T-helper 2 cell treated with Interferon-gamma antibody and Interleukin-4, amounts not matched to agents 5 μg/mL and 100 μg/mL, for 36 hours (primary cell): ENCODE data around the gene APOL4.
A peak's percentile ranks its signal among the peaks of the same experiment; 100 is the strongest.
"Not testable (repeated sequence)": the region's sequence is repeated elsewhere in the genome, so short reads cannot be mapped to it uniquely, and the experiment has no call there.

Source experiments
- DNase-seq: peaks from one replicate; pipeline ENCODE4 v3.0.0; 2021; ENCODE audit warnings: low spot score
- H3K27ac Mint-ChIP-seq: one replicate; pipeline ENCODE4 v1.8.0; 2021; ENCODE audit warnings: mild to moderate bottlenecking, mixed read lengths
- H3K27me3 Mint-ChIP-seq: one replicate; pipeline ENCODE4 v1.8.0; 2021; ENCODE audit warnings: low read depth, mixed read lengths
- H3K36me3 Mint-ChIP-seq: one replicate; pipeline ENCODE4 v1.8.0; 2021; ENCODE audit warnings: low read depth, mixed read lengths
- H3K4me1 Mint-ChIP-seq: one replicate; pipeline ENCODE4 v1.8.0; 2021; ENCODE audit warnings: low read depth, mixed read lengths
- H3K4me3 Mint-ChIP-seq: one replicate; pipeline ENCODE4 v1.8.0; 2022; ENCODE audit warnings: mild to moderate bottlenecking, moderate library complexity, mixed read lengths
- H3K9me3 Mint-ChIP-seq: one replicate; pipeline ENCODE4 v1.8.0; 2021; ENCODE audit warnings: mixed read lengths

Gene APOL4

DNA sequence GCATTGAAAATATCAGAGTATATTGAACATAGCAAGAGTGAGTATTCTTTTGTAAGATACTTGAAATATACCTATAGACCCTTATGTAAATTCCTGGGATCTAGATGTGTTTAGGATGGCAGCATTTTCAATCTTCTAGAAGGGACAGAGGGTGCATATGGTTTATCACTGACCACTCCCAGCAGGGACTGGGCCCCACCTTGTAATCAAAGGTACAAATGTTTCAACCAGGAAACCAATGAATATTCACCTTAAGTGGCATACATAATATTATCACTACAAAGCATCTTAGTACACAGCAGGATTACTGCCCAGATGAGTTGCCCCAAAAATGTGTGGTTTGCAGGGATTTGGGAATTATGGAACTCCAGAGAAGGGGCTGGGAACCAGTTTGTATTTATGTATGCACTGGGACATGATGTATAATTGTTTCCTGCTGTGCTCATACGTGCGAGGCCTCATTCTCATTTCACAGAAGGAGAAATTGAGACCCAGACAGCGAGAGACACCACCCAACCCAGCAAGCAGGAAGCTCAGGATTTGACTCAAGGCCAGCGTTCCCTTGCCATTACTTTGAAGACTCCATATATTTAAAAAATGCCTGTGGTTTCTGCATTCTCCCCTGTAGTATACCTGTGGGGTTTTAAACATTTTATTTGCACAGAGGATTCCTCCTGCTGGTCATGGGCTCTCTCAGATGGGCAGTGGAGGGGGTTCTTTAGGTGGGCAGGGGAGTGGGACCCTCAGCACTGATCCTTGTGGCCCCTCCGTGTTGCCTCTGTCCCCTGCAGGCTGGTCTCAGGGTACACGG lies 5.2 kb downstream of the APOL4 start:
- no peak for DNase-seq
- Mint-ChIP-seq H3K9me3 (no peaks in the 10 kb centered on the region), H3K4me3 (no peak overlapping the region), H3K4me1 (peaks cover 16% of the 10 kb centered on the region), H3K36me3 (no peaks in the 10 kb centered on the region), H3K27ac (no peak overlapping the region), H3K27me3 (no peaks in the 10 kb centered on the region)

DNA sequence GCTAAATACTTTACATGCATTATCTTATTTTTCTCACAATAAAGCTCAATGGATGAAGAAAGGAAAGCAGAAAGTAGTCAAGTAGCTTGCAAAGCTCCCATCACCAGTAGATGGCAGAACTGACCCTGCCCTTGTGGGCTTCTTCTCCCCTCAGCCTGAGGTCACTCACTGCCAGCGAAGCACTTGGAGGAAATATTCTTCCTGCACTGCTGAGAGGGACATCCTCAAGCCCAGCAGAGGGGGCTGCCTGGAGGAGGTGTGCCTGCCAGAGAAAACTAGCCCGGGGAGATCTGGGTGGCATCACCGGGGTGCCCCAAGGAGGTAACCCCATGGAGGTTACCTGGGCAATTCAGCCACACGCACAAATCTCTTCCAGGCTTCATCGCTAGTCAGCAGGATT lies 6.6 kb downstream of the APOL4 start:
- DNase-seq, result peak; percentile 25
- Mint-ChIP-seq H3K4me3 (no peak overlapping the region), H3K4me1 (peaks cover 16% of the 10 kb centered on the region), H3K36me3 (no peaks in the 10 kb centered on the region), H3K27me3 (peaks cover 2% of the 10 kb centered on the region), H3K27ac (no peak overlapping the region), H3K9me3 (no peaks in the 10 kb centered on the region)

DNA sequence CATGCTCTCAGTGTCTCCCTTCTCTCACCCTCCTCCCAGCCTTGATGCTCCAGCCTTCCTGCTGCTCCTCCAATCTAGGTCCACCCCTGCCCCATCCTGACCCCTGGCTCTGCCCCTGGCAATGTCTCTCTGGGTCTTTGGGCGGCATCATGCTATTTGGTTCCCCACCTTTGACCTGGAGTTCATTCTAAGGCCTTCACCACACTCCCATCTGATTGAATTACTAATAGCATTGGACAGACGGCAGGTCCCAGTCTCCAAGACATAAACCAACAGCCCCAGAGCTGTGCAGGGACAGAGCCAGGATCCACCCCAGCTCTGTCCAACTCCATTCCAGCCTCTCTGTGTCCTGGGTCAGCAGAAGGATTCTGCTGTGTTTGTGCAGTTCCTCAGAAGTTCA lies 7.2 kb downstream of the APOL4 start:
- H3K4me1 Mint-ChIP-seq, result peaks cover 16% of the 10 kb centered on the region
- no peak overlapping the region for H3K4me3 Mint-ChIP-seq
- H3K36me3 Mint-ChIP-seq, result no peaks in the 10 kb centered on the region
- no peaks in the 10 kb centered on the region for H3K9me3 Mint-ChIP-seq
- no peak overlapping the region for H3K27ac Mint-ChIP-seq
- H3K27me3 Mint-ChIP-seq, result peaks cover 2% of the 10 kb centered on the region
- no peak for DNase-seq

DNA sequence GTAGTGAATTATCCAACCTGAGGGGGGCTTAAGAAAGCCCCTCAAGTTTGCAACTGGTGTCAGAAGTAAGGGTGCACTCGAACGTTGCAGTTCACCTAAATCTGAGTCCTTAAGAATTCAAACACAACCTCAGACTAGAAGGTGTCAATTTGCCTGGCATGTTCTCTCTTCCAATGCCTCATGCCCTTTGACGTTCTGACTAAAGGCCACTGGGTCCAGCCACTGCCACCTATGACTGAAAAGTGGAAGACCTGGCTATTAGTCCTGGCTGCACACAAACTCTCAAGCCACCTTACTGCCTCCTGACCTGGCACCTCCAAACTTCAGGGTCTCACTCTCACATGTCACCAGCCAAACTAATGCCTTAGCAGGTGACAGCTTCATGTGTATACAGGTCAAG lies 8.0 kb downstream of the APOL4 start:
- Mint-ChIP-seq H3K27ac (no peak overlapping the region), H3K4me1 (peaks cover 16% of the 10 kb centered on the region), H3K4me3 (no peak overlapping the region), H3K36me3 (no peaks in the 10 kb centered on the region), H3K9me3 (no peaks in the 10 kb centered on the region), H3K27me3 (peaks cover 2% of the 10 kb centered on the region)
- no peak for DNase-seq

DNA sequence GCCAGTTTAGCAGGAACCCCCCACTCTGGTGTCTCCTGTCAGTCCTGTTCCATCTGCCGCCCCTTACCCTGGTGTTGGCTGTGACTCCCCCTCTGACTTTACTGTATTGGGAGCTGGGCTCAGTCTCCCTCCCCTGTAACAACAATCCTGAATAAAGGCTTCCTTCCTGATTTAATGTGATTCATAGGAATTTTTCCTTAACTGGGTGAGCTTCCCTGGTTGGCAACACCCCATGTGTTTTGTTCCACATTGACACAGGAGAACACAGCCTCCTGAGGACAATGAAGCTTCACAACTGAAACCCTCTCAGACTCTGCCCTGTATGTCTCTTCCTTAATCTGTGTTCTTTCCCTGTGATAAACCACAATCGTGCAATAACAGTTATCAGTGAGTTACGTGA lies 8.4 kb downstream of the APOL4 start:
- Mint-ChIP-seq H3K27ac (no peak overlapping the region), H3K27me3 (peaks cover 2% of the 10 kb centered on the region), H3K4me3 (no peak overlapping the region), H3K36me3 (no peaks in the 10 kb centered on the region), H3K4me1 (peaks cover 12% of the 10 kb centered on the region), H3K9me3 (no peaks in the 10 kb centered on the region)
- DNase-seq, result no peak

DNA sequence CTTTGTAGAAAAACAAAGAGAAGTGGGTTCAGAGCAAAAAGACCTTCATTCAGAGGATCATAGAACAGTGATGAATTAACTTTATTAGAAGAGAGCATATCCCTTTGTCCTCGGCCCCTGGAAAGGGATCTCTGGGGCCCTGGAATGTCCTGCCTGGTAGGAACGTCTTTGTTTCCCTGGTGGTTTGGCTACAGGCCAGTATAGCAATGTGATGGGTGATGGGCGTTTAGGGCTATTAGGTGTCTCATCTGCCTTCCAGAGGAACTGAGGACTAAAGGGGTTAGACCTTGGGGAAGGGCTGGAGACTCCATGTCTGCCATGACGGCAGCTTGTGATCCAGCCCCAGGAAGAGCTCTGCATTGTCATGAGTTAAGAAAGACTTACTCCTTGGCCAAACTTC lies 9.1 kb downstream of the APOL4 start:
- peaks cover 6% of the 10 kb centered on the region for H3K4me1 Mint-ChIP-seq
- no peaks in the 10 kb centered on the region for H3K9me3 Mint-ChIP-seq
- no peak for DNase-seq
- peaks cover 2% of the 10 kb centered on the region for H3K27me3 Mint-ChIP-seq
- no peak overlapping the region for H3K27ac Mint-ChIP-seq
- H3K36me3 Mint-ChIP-seq, result no peaks in the 10 kb centered on the region
- no peak overlapping the region for H3K4me3 Mint-ChIP-seq

DNA sequence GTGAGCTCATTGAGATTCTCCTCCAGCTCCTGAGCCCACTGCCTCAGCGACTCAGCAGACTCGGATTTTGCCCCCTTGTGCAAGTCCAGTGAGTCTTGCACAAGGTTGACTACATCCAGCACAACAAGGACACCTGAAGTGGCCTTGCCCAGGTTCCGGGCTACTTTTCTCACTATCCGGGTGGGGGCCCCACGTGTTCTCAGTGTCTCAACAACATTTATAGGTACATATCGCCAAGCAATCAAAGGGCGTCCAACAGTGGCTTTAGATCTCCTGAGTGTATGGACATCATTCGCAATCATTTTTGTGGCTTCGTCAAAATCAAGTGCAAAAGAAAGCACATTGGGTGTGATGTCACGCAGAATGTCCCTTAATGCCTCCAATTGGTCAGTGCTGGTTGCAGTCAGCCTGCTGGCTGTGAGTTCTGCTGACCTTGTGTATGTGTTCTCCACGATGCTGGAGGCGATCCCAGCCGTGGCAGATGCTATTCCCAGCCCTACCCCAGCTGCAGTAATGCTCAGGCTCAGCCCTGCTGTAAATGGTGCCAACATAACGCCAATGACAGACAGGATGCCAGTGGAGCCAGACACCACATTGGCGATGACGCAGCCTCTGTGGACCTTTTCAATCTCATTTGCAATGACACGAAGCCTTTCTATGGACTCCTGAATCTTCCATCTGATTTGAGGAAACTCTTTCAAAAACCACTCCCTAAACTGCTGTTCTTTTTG lies 10.3 kb downstream of the APOL4 start:
- no peak overlapping the region for H3K4me3 Mint-ChIP-seq
- H3K36me3 Mint-ChIP-seq, result no peaks in the 10 kb centered on the region
- peaks cover 2% of the 10 kb centered on the region for H3K27me3 Mint-ChIP-seq
- no peak for DNase-seq
- H3K9me3 Mint-ChIP-seq, result no peaks in the 10 kb centered on the region
- no peaks in the 10 kb centered on the region for H3K4me1 Mint-ChIP-seq
- H3K27ac Mint-ChIP-seq, result no peak overlapping the region

DNA sequence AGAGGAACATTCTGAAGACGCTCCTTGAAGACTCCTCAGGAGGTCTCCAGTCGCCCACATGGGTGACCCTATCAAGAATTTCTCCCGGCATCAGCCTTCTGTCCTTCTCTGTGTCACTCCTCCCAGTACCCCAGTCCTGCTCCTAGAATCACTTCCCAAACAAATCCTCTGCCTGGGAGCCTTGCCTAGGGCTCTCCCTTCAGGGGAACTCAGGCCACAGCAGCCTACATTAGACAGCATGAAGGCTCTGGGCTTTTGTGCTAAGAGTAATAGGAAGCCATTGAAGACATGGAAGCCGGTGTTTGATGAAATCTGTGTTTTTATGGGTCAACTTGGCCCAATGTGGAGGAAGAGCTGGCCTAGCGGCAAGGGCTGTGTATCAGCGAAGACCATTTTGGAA lies 13.7 kb downstream of the APOL4 start:
- not testable (repeated sequence) for H3K27me3 Mint-ChIP-seq, H3K27ac Mint-ChIP-seq, H3K9me3 Mint-ChIP-seq, H3K4me1 Mint-ChIP-seq, H3K36me3 Mint-ChIP-seq, DNase-seq, H3K4me3 Mint-ChIP-seq

DNA sequence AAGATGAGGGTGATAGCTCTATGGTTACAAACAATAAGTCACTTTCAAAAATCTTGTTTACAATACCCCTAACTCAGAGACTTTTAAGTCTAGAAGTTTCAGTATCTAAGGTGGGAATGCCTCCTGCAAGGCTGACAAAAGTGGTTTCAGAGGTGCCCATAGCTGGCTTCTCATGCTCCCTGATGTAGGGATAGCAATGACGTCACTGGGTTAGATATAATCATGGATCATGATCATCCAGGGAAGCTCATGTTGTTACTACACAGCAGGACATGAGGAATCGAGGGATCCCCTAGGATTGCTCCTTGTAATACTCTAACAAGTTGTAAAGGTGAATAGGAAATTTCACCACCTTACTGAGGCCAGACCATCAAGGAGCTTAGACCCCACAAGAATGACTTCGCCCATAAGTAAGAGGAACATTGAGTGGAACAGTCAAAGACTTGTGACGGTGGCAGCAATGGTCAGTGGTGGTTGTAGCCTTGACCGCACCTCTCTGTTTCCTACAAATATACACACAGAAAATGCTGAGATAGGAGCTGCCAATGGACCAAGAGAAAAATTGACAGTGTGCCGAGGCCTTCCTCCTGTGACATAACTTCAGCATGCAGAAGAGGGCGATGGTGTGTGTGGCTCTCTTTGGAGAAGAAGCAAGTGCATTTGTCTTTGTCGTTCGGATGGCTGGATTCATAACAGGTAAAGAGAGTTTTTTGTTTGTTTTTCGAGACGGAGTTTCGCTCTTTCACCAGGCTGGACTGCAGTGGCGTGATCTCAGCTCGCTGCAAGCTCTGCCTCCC lies 15.6 kb downstream of the APOL4 start:
- H3K9me3 Mint-ChIP-seq, result no peaks in the 10 kb centered on the region
- no peaks in the 10 kb centered on the region for H3K36me3 Mint-ChIP-seq
- no peak for DNase-seq
- H3K27ac Mint-ChIP-seq, result no peak overlapping the region
- H3K4me3 Mint-ChIP-seq, result no peak overlapping the region
- H3K4me1 Mint-ChIP-seq, result no peaks in the 10 kb centered on the region
- peaks cover 4% of the 10 kb centered on the region for H3K27me3 Mint-ChIP-seq

DNA sequence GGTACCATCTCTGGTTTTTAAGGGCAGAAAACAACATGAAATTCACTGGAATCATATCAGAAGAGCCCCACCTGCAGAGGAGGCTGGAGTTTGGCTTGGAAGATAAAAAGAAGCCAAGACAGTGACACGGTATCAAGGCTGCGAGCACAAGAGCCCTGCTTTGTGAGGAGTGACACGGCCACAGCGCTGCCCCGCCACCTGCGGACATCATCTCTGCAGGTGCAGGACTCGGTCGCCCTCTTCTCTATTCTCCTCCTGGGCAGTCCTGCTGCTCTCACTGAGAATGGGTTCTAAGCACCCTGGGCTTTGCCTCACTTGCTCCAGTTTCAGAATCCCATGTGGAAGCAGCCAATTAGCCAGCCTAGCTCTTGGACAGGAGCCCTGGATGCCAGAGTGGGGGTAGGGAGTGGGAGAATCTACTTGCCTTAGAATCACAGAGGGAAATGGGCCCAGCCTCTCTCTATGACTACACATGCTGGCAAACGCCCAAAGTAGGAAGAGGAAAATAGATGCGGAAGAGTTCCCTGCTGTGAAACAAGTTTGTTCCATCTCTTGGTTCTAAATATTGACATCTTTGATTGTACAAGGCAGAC lies 17.1 kb downstream of the APOL4 start:
- DNase-seq, result no peak
- no peak overlapping the region for H3K4me3 Mint-ChIP-seq
- H3K27me3 Mint-ChIP-seq, result peaks cover 3% of the 10 kb centered on the region
- H3K9me3 Mint-ChIP-seq, result no peaks in the 10 kb centered on the region
- H3K36me3 Mint-ChIP-seq, result no peaks in the 10 kb centered on the region
- no peak overlapping the region for H3K27ac Mint-ChIP-seq
- peaks cover 2% of the 10 kb centered on the region for H3K4me1 Mint-ChIP-seq

DNA sequence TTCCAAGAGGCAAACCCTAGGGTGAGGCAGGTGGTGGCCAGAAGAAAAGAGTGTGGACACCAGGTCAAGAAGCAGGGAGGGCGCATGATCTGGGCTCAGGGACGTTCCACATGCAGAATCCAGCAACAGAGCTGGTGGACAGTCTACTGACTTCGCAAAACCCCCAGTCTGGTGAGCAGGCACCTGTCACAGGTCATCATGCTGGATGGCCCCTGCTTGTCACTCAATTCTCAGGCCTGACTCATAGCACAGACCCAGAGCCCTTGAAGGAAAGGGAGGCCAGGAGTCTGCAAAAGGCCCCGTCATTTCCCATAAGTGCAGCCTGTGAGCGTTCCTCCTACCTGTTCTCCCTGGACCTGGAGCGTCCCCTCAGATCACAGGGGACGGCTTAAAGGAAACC lies 18.2 kb downstream of the APOL4 start:
- no peak for DNase-seq
- no peaks in the 10 kb centered on the region for H3K9me3 Mint-ChIP-seq
- peaks cover 3% of the 10 kb centered on the region for H3K27me3 Mint-ChIP-seq
- H3K27ac Mint-ChIP-seq, result no peak overlapping the region
- no peak overlapping the region for H3K4me3 Mint-ChIP-seq
- H3K4me1 Mint-ChIP-seq, result peaks cover 2% of the 10 kb centered on the region
- H3K36me3 Mint-ChIP-seq, result no peaks in the 10 kb centered on the region

DNA sequence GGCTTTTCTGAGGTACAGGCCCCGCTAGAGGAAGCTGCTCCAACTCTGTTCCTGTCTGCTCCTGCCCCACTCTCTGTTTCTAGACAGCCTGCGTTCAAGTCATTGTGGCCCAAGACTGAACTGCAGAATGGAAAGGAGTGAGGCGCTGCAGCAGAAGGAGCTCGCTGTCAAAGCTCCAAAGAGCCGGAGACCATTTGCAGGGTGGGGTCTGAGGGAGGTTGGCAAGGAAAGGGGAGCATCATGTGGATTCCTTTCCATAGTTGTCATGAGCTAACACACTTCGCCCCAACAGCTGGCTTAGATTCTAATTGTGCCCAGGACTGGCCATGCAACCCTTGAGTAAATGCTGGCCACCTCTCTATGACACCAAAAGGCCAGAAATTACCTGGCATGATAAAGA lies 18.8 kb downstream of the APOL4 start:
- H3K4me3 Mint-ChIP-seq, result no peak overlapping the region
- H3K4me1 Mint-ChIP-seq, result peaks cover 2% of the 10 kb centered on the region
- peaks cover 3% of the 10 kb centered on the region for H3K27me3 Mint-ChIP-seq
- DNase-seq, result no peak
- no peaks in the 10 kb centered on the region for H3K36me3 Mint-ChIP-seq
- no peaks in the 10 kb centered on the region for H3K9me3 Mint-ChIP-seq
- no peak overlapping the region for H3K27ac Mint-ChIP-seq

DNA sequence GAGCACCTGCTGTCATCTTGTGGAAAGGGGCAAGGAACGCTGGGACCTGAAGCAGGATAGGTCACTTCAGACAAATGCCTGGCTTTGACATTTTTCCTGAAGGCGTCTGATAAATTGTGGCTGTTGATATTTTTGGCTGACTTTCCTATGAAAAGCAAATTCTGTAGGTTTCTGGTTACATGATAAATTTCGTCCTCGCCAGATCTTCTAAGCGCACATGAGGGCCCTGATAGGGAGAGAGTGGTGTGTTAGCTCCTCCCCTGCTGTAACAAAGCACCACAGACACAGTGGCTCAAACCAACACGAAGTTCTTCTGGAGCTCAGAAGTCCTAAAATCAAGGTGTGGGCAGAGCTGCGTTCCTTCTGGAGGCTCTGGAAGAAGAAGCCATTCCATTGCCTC lies 19.6 kb downstream of the APOL4 start:
- H3K4me1 Mint-ChIP-seq, result peaks cover 2% of the 10 kb centered on the region
- no peaks in the 10 kb centered on the region for H3K36me3 Mint-ChIP-seq
- no peak for DNase-seq

DNA sequence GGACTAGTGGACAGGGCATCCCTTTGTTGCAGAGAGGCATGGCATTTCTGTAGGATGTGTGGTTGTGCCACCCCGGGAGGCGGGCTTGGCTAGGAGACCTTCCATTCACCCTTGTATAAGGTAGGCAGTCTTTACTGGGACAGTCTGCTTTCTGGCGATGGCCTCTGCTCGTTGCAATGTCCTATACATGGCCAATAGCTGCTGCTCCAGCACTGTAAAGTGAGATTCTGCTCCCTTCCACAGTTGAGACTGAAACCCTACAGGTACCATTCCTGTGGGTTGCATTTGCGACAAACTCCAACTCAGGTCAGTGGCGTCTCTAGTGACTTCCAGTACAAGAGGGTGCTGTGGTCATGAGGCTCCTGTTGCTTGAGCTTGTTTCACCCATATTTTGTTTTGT lies 20.7 kb downstream of the APOL4 start:
- Mint-ChIP-seq H3K9me3 (no peaks in the 10 kb centered on the region), H3K4me1 (peaks cover 2% of the 10 kb centered on the region), H3K27me3 (peaks cover 3% of the 10 kb centered on the region), H3K4me3 (no peak overlapping the region), H3K36me3 (no peaks in the 10 kb centered on the region), H3K27ac (no peak overlapping the region)
- DNase-seq, result no peak

More for the DNA sequence above, 19.6 kb downstream of the APOL4 start:
- Mint-ChIP-seq H3K4me3 (no peak overlapping the region), H3K27ac (no peak overlapping the region), H3K9me3 (no peaks in the 10 kb centered on the region), H3K27me3 (peaks cover 3% of the 10 kb centered on the region)
